BLaER1 (cell line): ENCODE results near the gene SFRP5.
A peak's percentile ranks its signal among the peaks of the same experiment; 100 is the strongest.

Experiments used
- H3K27ac ChIP-seq: shearing (Covaris generic); formaldehyde crosslinking; 2 replicates; pipeline ENCODE4 v1.8.1; 2022
- H3K27me3 ChIP-seq: shearing (Covaris generic); formaldehyde crosslinking; 2 replicates; pipeline ENCODE4 v1.8.1; 2022
- H3K36me3 ChIP-seq: shearing (Covaris generic); formaldehyde crosslinking; 2 replicates; pipeline ENCODE4 v1.8.1; 2022
- H3K4me1 ChIP-seq: shearing (Covaris generic); formaldehyde crosslinking; 2 replicates; pipeline ENCODE4 v1.8.1; 2022
- H3K4me2 ChIP-seq: shearing (Covaris generic); formaldehyde crosslinking; 2 replicates; pipeline ENCODE4 v1.8.1; 2022
- H3K4me3 ChIP-seq: shearing (Covaris generic); formaldehyde crosslinking; 2 replicates; pipeline ENCODE4 v1.8.1; 2022
- H3K9ac ChIP-seq: shearing (Covaris generic); formaldehyde crosslinking; 2 replicates; pipeline ENCODE4 v1.8.1; 2022
- H3K9me3 ChIP-seq: shearing (Covaris generic); formaldehyde crosslinking; 2 replicates; pipeline ENCODE4 v1.8.1; 2022
- H4K20me1 ChIP-seq: shearing (Covaris generic); formaldehyde crosslinking; 2 replicates; pipeline ENCODE4 v1.8.1; 2022
- Cebpa-rat ChIP-seq: shearing (Covaris generic); IDR thresholded peaks from 2 replicates; pipeline ENCODE4 v1.8.1; 2022

SFRP5 gene

GRCh38 chr10:97717627-97718026 is 54.2 kb downstream of the SFRP5 start:
- no peaks in the 10 kb centered on the region for H3K27me3 ChIP-seq
- peaks cover 35% of the 10 kb centered on the region for H3K36me3 ChIP-seq
- H3K27ac ChIP-seq = no peak overlapping the region; the same call in 1 of the 2 replicates
- peak overlapping the region; percentile 86; the same call in 1 of the 2 replicates for H3K4me2 ChIP-seq
- no peak for TF ChIP-seq Cebpa-rat
- H3K9ac ChIP-seq = no peak overlapping the region; the same call in 1 of the 2 replicates
- H3K4me3 ChIP-seq = no peak overlapping the region
- peaks cover 40% of the 10 kb centered on the region for H4K20me1 ChIP-seq
- no peaks in the 10 kb centered on the region for H3K9me3 ChIP-seq
- peaks cover 64% of the 10 kb centered on the region for H3K4me1 ChIP-seq
